NCI-H2171 treated with DMSO at 0.1 percent for 48 hours (cell line): Measurements from ENCODE around the gene UGP2.

Experiments
- DNase-seq: peaks from one replicate; lab custom pipeline; 2025; lab: John Stamatoyannopoulos, UW

Gene UGP2

GRCh38 chr2:63865159-63865799, 23.6 kb downstream of the UGP2 start:
- DNase-seq: no peak

GRCh38 chr2:63866009-63866709, 24.5 kb downstream of the UGP2 start:
- DNase-seq: no peak

- no peak for DNase-seq
These were observed 29.0 kb downstream of the UGP2 start for GRCh38 chr2:63870679-63871078.

GRCh38 chr2:63871864-63872263, 30.2 kb downstream of the UGP2 start:
- no peak for DNase-seq

GRCh38 chr2:63872571-63873328, 31.1 kb downstream of the UGP2 start:
- no peak for DNase-seq

- DNase-seq: no peak
These were observed 32.8 kb downstream of the UGP2 start for GRCh38 chr2:63874204-63875130.

GRCh38 chr2:63875131-63875527, 33.4 kb downstream of the UGP2 start:
- DNase-seq: no peak

GRCh38 chr2:63875559-63876245, 34.0 kb downstream of the UGP2 start:
- no peak for DNase-seq

- DNase-seq: no peak
These were observed 34.6 kb downstream of the UGP2 start for GRCh38 chr2:63876311-63876710.

GRCh38 chr2:63878486-63878885, 36.8 kb downstream of the UGP2 start:
- no peak for DNase-seq

GRCh38 chr2:63879876-63880433, 38.3 kb downstream of the UGP2 start:
- DNase-seq: no peak

GRCh38 chr2:63880625-63881024, 38.9 kb downstream of the UGP2 start:
- no peak for DNase-seq

GRCh38 chr2:63881205-63881604, 39.5 kb downstream of the UGP2 start:
- DNase-seq: no peak

- no peak for DNase-seq
These were observed 40.9 kb downstream of the UGP2 start for GRCh38 chr2:63882395-63883105.

GRCh38 chr2:63886445-63886844, 44.7 kb downstream of the UGP2 start:
- DNase-seq: no peak

- DNase-seq: no peak
These were observed 46.4 kb downstream of the UGP2 start for GRCh38 chr2:63888053-63888452.

- peak; percentile 45 for DNase-seq
These were observed 47.0 kb downstream of the UGP2 start for GRCh38 chr2:63888490-63889402.

GRCh38 chr2:63890678-63891077, 49.0 kb downstream of the UGP2 start:
- no peak for DNase-seq

- no peak for DNase-seq
These were observed 49.9 kb downstream of the UGP2 start for GRCh38 chr2:63891488-63892030.
